ENCODE results near the gene ADRM1.

Gene ADRM1

DNA sequence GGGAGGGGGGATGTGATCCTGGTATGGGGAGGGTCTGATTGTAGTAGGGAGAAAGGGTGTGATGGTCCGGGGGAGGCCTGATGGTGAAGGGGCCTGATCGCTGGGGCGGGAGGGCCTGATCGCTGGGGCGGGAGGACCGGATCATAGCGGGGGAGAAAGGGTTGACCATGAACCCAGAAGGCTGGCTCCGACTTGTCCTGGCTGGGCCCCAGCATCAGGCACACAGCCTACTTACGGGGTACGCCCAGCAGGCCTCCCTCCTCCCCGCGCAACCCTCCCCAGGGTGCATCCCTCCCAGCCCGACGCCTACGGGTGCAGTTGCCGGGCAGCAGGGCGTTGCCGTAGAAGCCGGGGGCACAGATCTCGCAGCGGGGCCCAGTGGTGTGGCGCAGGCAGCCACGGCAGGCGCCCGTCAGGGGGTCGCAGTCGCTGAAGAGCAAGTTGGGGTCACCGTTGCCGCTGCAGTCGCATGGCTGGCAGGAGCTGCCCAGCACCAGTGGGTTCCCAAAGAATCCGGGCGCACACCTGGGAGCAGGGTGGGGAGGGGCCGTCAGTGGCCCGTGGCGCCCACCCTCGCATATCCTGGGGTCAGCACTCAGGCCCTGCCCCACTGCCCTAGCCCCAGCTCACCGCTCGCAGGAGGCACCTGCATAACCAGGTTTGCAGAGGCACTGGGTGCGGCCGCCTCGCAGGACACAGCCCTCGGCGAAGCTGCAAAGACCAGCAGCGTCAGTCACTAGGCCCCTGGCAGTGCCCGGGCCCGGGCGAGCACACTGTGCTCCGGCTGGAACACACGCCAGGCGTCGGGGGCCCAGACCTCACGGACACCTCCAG, 20.6 kb downstream of the ADRM1 start:
- no peaks in the 10 kb centered on the region for H3K9me3 ChIP-seq (ENCODE audit: control insufficient read depth, low read length)
- no peaks in the 10 kb centered on the region for H3K27me3 ChIP-seq (ENCODE audit: control insufficient read depth, insufficient read depth, low read length, poor library complexity, severe bottlenecking)
- no peak overlapping the region for H3K4me3 ChIP-seq (ENCODE audit: insufficient read depth, low read depth, low read length)
- no peaks in the 10 kb centered on the region for H3K4me1 ChIP-seq (ENCODE audit: control insufficient read depth, insufficient read depth, low read length)
- H3K27ac ChIP-seq (ENCODE audit: insufficient read depth, low read depth, low read length, poor library complexity, severe bottlenecking): no peak overlapping the region
- 92% methylated on average over 52 of the region's 52 CpGs for WGBS, 2 experiments
- peaks cover 45% of the 10 kb centered on the region for H3K36me3 ChIP-seq (ENCODE audit: control insufficient read depth, insufficient read depth, low read length)

DNA sequence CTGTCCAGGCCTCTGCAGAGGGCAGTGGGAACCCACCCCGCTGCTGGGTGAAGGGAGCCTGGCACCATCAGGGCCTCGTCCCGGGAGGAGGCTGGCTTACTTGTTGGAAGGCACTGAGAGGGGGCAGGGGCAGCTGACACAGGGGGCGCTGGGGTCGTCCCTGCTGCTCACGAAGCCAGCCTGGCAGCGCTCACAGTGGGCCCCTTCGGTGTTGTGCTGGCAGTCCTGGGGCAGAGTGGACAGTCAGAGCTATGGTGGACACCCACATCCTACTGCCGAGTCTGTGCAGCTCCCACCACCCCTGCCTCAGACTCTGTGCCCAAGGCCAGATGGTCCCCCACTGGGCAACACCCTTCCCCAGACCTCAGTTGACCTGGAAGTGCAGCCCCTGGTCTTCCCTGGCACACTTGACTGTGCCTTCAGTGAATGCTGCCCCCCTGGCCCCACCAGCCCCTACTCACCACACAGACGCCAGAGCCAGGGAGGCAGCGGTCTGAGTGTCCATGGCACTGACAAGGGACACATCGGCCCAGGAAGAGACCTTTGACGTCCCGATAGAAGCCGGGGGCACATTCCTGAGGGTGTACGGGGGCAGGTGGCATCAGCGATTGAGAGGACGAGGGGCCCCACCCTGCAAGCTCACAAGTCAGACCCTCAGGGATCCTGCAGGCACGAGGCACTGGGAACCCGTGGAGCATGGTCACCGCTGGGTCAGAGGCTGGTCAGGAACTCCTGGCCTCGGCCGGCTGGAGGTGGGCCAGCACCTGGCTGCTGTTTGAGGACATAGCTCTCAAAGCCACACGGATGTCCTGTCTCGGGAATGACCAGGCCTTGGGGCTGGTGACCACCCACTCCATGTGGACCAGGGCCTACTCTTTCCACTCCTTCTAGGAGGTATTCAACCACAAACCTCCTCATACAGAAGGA, 21.4 kb downstream of the ADRM1 start:
- Histone ChIP-seq H3K27ac (ENCODE audit: insufficient read depth, low read depth, low read length, poor library complexity, severe bottlenecking) (no peak overlapping the region), H3K36me3 (ENCODE audit: control insufficient read depth, insufficient read depth, low read length) (peaks cover 49% of the 10 kb centered on the region), H3K4me1 (ENCODE audit: control insufficient read depth, insufficient read depth, low read length) (no peaks in the 10 kb centered on the region), H3K27me3 (ENCODE audit: control insufficient read depth, insufficient read depth, low read length, poor library complexity, severe bottlenecking) (no peaks in the 10 kb centered on the region), H3K4me3 (ENCODE audit: insufficient read depth, low read depth, low read length) (no peak overlapping the region), H3K9me3 (ENCODE audit: control insufficient read depth, low read length) (no peaks in the 10 kb centered on the region)
- WGBS, 2 experiments: 91 to 92% methylated on average over 25 of the region's 25 CpGs

DNA sequence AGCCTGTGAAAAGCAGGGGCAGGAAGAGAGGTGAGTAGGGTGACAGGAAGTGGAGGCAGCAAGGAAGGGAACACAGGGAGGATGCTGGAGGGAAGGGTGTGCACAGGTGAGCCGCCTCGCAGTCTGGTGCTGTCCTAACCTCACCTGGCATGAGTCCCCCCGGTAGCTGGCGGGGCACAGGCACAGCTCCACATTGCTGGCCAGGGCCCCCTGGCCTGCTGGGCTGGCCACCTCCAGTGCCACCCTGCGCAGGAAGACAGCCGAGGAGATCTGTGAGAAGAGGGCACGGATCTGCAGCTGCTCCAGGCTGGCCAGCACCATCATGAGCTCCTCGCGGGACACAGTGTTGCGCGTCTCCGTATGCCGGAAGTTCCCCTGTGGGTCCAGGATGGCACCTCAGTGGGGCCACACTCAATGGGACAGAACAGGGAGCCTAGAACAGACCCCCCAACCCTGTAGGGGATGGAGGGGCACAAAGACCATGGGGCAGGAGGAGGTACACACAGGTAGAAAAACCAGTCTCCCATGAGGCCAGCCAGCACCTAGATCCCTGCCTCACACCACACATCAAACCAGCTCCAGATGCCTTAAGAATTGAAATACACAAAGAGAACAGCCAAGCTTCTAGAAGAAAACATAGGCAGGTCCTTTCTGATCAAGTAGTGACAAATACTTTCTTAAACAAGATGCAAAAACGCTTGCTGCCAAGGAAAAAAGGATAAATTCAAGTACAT, 22.5 kb downstream of the ADRM1 start:
- no peak overlapping the region for H3K27ac ChIP-seq (ENCODE audit: insufficient read depth, low read depth, low read length, poor library complexity, severe bottlenecking)
- no peaks in the 10 kb centered on the region for H3K27me3 ChIP-seq (ENCODE audit: control insufficient read depth, insufficient read depth, low read length, poor library complexity, severe bottlenecking)
- H3K4me1 ChIP-seq (ENCODE audit: control insufficient read depth, insufficient read depth, low read length): no peaks in the 10 kb centered on the region
- peaks cover 54% of the 10 kb centered on the region for H3K36me3 ChIP-seq (ENCODE audit: control insufficient read depth, insufficient read depth, low read length)
- 88 to 89% methylated on average over 14 of the region's 14 CpGs for WGBS, 2 experiments
- no peak overlapping the region for H3K4me3 ChIP-seq (ENCODE audit: insufficient read depth, low read depth, low read length)
- H3K9me3 ChIP-seq (ENCODE audit: control insufficient read depth, low read length): no peaks in the 10 kb centered on the region

DNA sequence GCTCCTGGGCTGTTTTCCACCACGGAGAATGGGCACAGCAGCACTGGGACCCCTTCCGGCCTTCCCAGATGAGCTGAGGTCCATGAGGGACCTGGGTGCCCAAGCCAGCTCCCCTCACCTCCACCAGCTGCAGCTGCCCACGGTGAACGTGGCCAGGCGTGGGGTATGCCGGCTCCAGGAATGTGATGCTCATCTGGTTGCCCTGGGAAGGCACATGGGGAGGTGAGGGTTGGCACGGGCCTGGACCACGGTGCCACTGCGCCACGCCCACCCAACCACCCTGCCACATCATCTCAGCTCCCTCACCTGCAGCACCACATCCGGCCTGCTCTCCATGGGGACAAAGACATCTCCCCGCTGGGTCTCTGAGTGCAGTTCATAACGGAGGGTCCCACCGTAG, 23.8 kb downstream of the ADRM1 start:
- H3K27ac ChIP-seq (ENCODE audit: insufficient read depth, low read depth, low read length, poor library complexity, severe bottlenecking): no peak overlapping the region
- 96% methylated on average over 14 of the region's 14 CpGs for WGBS, 2 experiments
- H3K4me1 ChIP-seq (ENCODE audit: control insufficient read depth, insufficient read depth, low read length): no peaks in the 10 kb centered on the region
- H3K4me3 ChIP-seq (ENCODE audit: insufficient read depth, low read depth, low read length): no peak overlapping the region
- no peaks in the 10 kb centered on the region for H3K27me3 ChIP-seq (ENCODE audit: control insufficient read depth, insufficient read depth, low read length, poor library complexity, severe bottlenecking)
- H3K36me3 ChIP-seq (ENCODE audit: control insufficient read depth, insufficient read depth, low read length): peaks cover 58% of the 10 kb centered on the region
- H3K9me3 ChIP-seq (ENCODE audit: control insufficient read depth, low read length): no peaks in the 10 kb centered on the region

DNA sequence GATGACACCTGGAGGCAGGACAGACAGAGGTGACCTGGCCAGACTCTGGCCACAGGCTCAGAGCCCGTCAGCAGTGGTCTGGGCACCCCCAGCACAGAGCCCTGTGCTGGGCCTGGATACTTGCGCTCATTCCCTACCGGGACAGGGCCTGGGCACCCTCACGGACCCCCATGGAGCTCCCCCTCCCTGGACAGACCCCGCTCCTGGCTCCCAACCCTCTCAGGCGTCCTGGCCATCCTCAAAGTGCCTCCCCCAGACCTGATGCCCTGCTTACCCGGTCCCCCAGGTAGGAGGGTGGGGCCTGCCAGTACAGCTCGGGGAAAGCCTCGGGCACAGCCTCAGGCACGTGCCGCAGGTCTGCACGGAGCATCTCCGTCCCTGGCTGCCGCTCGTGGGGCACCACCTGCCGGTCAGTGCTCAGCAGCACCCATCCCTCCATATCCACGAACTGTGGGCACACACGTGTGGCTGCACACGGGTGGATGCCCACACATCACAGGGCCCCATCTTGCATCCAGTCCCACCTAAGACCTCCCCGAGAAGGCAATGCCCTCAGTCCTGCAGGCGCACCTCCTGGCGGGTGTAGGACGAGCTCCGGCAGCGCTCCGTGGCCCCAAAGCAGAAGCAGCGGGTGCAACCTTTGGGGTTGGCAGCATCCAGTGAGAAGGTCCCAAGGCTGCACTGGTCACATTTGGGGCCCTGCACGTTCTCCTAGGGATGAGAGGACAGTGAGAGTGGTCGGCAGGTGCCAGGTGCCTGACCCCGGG, 24.3 kb downstream of the ADRM1 start:
- 86% methylated on average over 30 of the region's 30 CpGs for WGBS, 2 experiments
- Histone ChIP-seq H3K27me3 (ENCODE audit: control insufficient read depth, insufficient read depth, low read length, poor library complexity, severe bottlenecking) (no peaks in the 10 kb centered on the region), H3K36me3 (ENCODE audit: control insufficient read depth, insufficient read depth, low read length) (peaks cover 54% of the 10 kb centered on the region), H3K27ac (ENCODE audit: insufficient read depth, low read depth, low read length, poor library complexity, severe bottlenecking) (no peak overlapping the region), H3K4me1 (ENCODE audit: control insufficient read depth, insufficient read depth, low read length) (no peaks in the 10 kb centered on the region), H3K4me3 (ENCODE audit: insufficient read depth, low read depth, low read length) (no peak overlapping the region), H3K9me3 (ENCODE audit: control insufficient read depth, low read length) (no peaks in the 10 kb centered on the region)

DNA sequence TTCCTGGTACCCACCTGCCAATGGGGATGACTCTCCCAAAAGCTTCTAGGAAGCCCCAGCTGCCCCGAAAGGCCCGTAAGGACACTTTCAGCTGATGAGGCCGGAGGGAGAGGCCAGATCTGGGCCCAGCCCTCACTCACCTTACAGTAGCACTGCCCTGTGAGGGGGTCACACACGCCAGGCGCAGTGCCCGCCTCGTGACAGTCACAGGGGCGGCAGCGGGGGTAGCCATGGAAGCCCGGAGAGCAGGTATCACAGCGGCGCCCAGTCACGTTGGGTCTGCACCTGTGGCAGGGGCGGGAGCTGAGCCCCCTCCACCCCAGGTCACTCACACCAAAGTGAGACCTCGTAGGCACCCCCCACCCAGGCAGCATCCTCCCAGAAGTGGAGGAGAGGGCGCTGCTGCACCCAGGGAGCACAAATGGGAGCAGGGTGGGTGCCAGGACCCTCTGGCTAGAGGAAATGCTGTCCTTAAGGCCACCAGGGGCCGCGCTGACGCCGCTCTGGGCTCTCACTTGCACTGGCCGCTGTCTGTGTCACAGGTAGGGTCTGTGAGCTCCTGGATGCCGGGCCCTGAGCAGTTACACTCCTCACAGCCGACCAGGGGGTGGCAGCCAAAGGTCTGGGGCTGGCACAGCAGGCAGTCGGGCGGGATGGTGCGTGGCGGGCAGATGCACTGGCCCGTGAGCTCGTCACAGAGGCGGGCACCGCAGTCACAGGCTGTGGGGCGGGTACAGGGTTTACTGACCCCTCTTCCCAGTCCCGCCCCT, 25.1 kb downstream of the ADRM1 start:
- H3K36me3 ChIP-seq (ENCODE audit: control insufficient read depth, insufficient read depth, low read length): peaks cover 62% of the 10 kb centered on the region
- H3K27me3 ChIP-seq (ENCODE audit: control insufficient read depth, insufficient read depth, low read length, poor library complexity, severe bottlenecking): no peaks in the 10 kb centered on the region
- H3K9me3 ChIP-seq (ENCODE audit: control insufficient read depth, low read length): no peaks in the 10 kb centered on the region
- 93% methylated on average over 33 of the region's 33 CpGs for WGBS, 2 experiments
- no peaks in the 10 kb centered on the region for H3K4me1 ChIP-seq (ENCODE audit: control insufficient read depth, insufficient read depth, low read length)
- H3K27ac ChIP-seq (ENCODE audit: insufficient read depth, low read depth, low read length, poor library complexity, severe bottlenecking): no peak overlapping the region
- H3K4me3 ChIP-seq (ENCODE audit: insufficient read depth, low read depth, low read length): no peak overlapping the region

DNA sequence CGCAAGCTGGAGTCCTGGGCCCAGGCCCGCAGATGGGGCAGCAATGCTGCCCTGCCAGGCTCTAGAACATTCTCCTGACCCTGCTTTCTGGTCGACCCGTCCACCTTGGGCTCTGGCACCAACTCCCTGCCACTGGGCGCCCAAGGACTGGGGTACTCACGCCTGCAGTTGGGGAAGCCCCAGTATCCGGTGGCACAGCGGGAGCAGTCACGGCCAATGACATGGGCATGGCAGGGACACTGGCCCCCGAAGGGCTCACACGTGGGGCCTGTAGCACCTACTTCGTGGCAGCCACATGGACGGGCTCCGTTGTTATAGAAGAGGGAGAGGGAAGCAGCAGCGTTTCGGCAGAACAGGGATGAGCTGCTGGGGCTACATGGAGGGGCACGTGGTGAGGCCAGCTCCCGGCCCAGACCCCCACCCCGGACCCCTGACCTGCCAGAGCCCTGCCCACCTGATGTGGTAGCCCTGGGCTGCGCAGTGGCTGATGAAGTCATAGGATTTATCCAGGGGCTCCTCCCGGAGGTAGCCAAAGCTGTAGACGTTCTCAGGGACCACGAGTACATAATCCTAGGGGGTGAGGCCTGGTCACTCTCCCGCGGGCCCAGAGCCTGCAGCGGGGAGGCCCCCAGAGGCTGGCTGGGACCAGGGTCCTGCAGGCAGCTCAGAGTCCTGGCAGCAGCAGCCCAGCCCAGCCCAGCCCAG, 26.0 kb downstream of the ADRM1 start:
- 94% methylated on average over 26 of the region's 26 CpGs for WGBS, 2 experiments
- peaks cover 62% of the 10 kb centered on the region for H3K36me3 ChIP-seq (ENCODE audit: control insufficient read depth, insufficient read depth, low read length)

DNA sequence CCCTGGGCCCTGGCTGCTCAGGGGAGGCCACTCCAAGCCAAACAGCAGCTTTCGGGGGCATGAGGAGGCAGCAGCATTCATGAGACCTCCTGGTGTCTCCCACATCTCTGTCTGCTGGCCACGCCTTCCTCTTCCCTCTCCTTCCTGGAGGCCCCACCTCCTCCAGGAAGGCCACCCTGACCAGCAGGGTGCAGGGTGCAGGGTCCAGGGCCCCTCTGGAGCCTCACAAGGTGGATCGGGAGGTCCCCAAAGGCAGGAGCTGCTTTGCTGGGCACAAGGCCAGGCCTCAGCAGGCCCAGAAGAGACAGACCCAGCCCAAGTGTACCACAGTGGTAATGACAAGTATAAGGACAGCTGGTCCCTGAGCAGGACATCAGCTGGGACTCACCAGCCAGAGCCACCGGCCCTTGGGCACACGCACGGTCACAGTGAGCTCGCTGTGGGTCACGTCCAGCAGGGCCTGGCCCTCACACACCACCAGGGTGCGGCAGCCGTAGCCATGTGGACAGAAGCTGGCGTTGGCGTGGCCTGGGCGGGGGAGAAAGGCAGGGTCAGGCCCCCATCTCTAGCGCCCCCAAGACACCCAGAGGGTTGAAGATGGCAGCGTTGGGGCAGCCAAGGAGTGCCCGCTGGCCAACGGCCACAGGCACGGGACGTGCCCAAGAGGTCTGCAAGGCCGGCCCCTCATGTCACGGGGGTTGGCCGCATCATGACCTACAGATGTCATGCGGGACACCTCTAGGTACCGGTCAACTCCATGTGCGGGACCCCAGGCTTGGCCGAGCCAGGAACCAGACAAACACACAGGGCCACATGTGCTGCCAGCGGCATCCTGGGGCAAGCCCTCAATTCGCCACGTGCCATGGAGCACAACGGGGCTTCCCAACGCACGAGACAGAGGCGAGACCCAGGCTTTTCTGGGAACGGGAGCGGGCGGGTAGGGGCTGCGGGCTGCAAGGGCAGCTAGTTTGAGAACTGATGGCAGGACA, 26.9 kb downstream of the ADRM1 start:
- no peaks in the 10 kb centered on the region for H3K27me3 ChIP-seq (ENCODE audit: control insufficient read depth, insufficient read depth, low read length, poor library complexity, severe bottlenecking)
- H3K27ac ChIP-seq (ENCODE audit: insufficient read depth, low read depth, low read length, poor library complexity, severe bottlenecking): no peak overlapping the region
- H3K4me1 ChIP-seq (ENCODE audit: control insufficient read depth, insufficient read depth, low read length): no peaks in the 10 kb centered on the region
- peaks cover 56% of the 10 kb centered on the region for H3K36me3 ChIP-seq (ENCODE audit: control insufficient read depth, insufficient read depth, low read length)
- H3K4me3 ChIP-seq (ENCODE audit: insufficient read depth, low read depth, low read length): no peak overlapping the region
- H3K9me3 ChIP-seq (ENCODE audit: control insufficient read depth, low read length): no peaks in the 10 kb centered on the region
- WGBS, 2 experiments: 95 to 96% methylated on average over 37 of the region's 37 CpGs

More for the DNA sequence above, 26.0 kb downstream of the ADRM1 start:
- Histone ChIP-seq H3K27ac (ENCODE audit: insufficient read depth, low read depth, low read length, poor library complexity, severe bottlenecking) (no peak overlapping the region), H3K9me3 (ENCODE audit: control insufficient read depth, low read length) (no peaks in the 10 kb centered on the region), H3K4me1 (ENCODE audit: control insufficient read depth, insufficient read depth, low read length) (no peaks in the 10 kb centered on the region), H3K4me3 (ENCODE audit: insufficient read depth, low read depth, low read length) (no peak overlapping the region), H3K27me3 (ENCODE audit: control insufficient read depth, insufficient read depth, low read length, poor library complexity, severe bottlenecking) (no peaks in the 10 kb centered on the region)
